GM23338 (cell line): ENCODE results near the gene KCNC4. TPM values are rescaled to one million over a fixed set of nuclear protein-coding genes. Genes with fewer than 3 reads are reported as not detected.

Experiments used
- ATAC-seq: fragments of 200-7000 bp; cut with Tn5 transposase; 3 replicates; pipeline ENCODE4 v1.9.1; 2020
- DNase-seq: peaks from one replicate; pipeline ENCODE4 v3.0.0-alpha.2; 2015; ENCODE audit warnings: low spot score
- H2AFZ ChIP-seq: fragments of 200-600 bp; sonication (generic); 2 replicates; pipeline ENCODE4 v1.8.0; 2016; ENCODE audit warnings: antibody characterized with exemption, mild to moderate bottlenecking, moderate library complexity
- H3F3A ChIP-seq: fragments of 200-600 bp; sonication (generic); replicated peaks from 2 replicates; pipeline ENCODE4 v1.8.0; 2017; ENCODE audit warnings: antibody characterized with exemption, mixed run types, low read depth
- H3K27ac ChIP-seq: fragments of 200-600 bp; sonication (generic); 2 replicates; pipeline ENCODE4 v1.6.1; 2016; ENCODE audit warnings: low read depth
- H3K27me3 ChIP-seq: fragments of 200-600 bp; sonication (generic); 2 replicates; pipeline ENCODE4 v1.8.0; 2016; ENCODE audit warnings: mild to moderate bottlenecking, mixed run types, moderate library complexity; ENCODE audit not compliant: insufficient read depth
- H3K36me3 ChIP-seq: fragments of 200-600 bp; sonication (generic); 2 replicates; pipeline ENCODE4 v1.8.0; 2016; ENCODE audit warnings: mild to moderate bottlenecking; ENCODE audit not compliant: insufficient read depth
- H3K4me1 ChIP-seq: fragments of 200-600 bp; sonication (generic); 2 replicates; pipeline ENCODE4 v1.8.0; 2016; ENCODE audit warnings: mild to moderate bottlenecking, moderate library complexity; ENCODE audit not compliant: insufficient read depth
- H3K4me2 ChIP-seq: fragments of 200-600 bp; sonication (generic); 2 replicates; pipeline ENCODE4 v1.7.1; 2017; ENCODE audit warnings: mixed run types
- H3K4me3 ChIP-seq: fragments of 200-600 bp; sonication (generic); 2 replicates; pipeline ENCODE4 v1.6.1; 2016; ENCODE audit warnings: mixed run types
- H3K79me2 ChIP-seq: fragments of 200-600 bp; sonication (generic); replicated peaks from 2 replicates; pipeline ENCODE4 v1.8.0; 2017; ENCODE audit warnings: mild to moderate bottlenecking; ENCODE audit not compliant: insufficient read depth
- H3K9me2 ChIP-seq: fragments of 200-600 bp; sonication (generic); 2 replicates; pipeline ENCODE4 v1.8.0; 2017; ENCODE audit not compliant: insufficient read depth
- H4K20me1 ChIP-seq: fragments of 200-600 bp; sonication (generic); replicated peaks from 2 replicates; pipeline ENCODE4 v1.8.0; 2017; ENCODE audit warnings: mild to moderate bottlenecking; ENCODE audit not compliant: insufficient read depth
- H3K27ac Mint-ChIP-seq: 2 replicates; pipeline ENCODE4 v1.8.0; 2020; ENCODE audit warnings: inconsistent platforms, mild to moderate bottlenecking, moderate library complexity, mixed read lengths
- H3K27me3 Mint-ChIP-seq: 3 replicates; pipeline ENCODE4 v1.8.0; 2022; ENCODE audit warnings: low read depth, mild to moderate bottlenecking, moderate library complexity, mixed read lengths, inconsistent platforms; ENCODE audit not compliant: insufficient read depth, poor library complexity
- H3K36me3 Mint-ChIP-seq: 3 replicates; pipeline ENCODE4 v1.8.0; 2021; ENCODE audit warnings: low read depth, mild to moderate bottlenecking, inconsistent platforms, moderate library complexity, mixed read lengths
- H3K4me1 Mint-ChIP-seq: 3 replicates; pipeline ENCODE4 v1.8.0; 2020; ENCODE audit warnings: mild to moderate bottlenecking, inconsistent platforms, mixed read lengths
- H3K4me3 Mint-ChIP-seq: 3 replicates; pipeline ENCODE4 v1.8.0; 2021; ENCODE audit warnings: moderate library complexity, mild to moderate bottlenecking, inconsistent platforms, mixed read lengths
- H3K9me3 Mint-ChIP-seq: 3 replicates; pipeline ENCODE4 v1.8.0; 2020; ENCODE audit warnings: moderate library complexity, mild to moderate bottlenecking, inconsistent platforms, mixed read lengths
- CREB1 ChIP-seq: fragments of 250-450 bp; sonication (Bioruptor Pico); IDR thresholded peaks from 2 replicates; pipeline ENCODE4 v1.5.0; 2020; ENCODE audit warnings: low read depth, mild to moderate bottlenecking, moderate library complexity
- EZH2 ChIP-seq: fragments of 200-600 bp; sonication (generic); IDR thresholded peaks from one replicate; pipeline ENCODE4 v1.8.0; 2017; ENCODE audit warnings: antibody characterized with exemption, mild to moderate bottlenecking, low read depth; ENCODE audit not compliant: unreplicated experiment
- EZH2phosphoT487 ChIP-seq: fragments of 200-600 bp; sonication (generic); IDR thresholded peaks from one replicate; pipeline ENCODE4 v1.8.1; 2018; ENCODE audit warnings: antibody characterized with exemption; ENCODE audit not compliant: unreplicated experiment
- JUNB ChIP-seq: IDR thresholded peaks from one replicate; pipeline ENCODE4 v1.6.1; 2016; ENCODE audit warnings: antibody characterized with exemption; ENCODE audit not compliant: unreplicated experiment
- NANOG ChIP-seq: IDR thresholded peaks from 2 replicates; pipeline ENCODE4 v1.6.1; 2016; ENCODE audit warnings: antibody characterized with exemption, borderline replicate concordance
- POLR2AphosphoS5 ChIP-seq: IDR thresholded peaks from 2 replicates; pipeline ENCODE4 v1.6.1; 2016; ENCODE audit warnings: antibody characterized with exemption, low read depth
- STAT1 ChIP-seq: IDR thresholded peaks from one replicate; pipeline ENCODE4 v1.6.1; 2016; ENCODE audit warnings: antibody characterized with exemption; ENCODE audit not compliant: unreplicated experiment
- ZNF114 ChIP-seq: fragments of 250-450 bp; sonication (Bioruptor Pico); IDR thresholded peaks from 2 replicates; pipeline ENCODE4 v1.5.0; 2020; ENCODE audit warnings: mild to moderate bottlenecking, moderate library complexity
- ZNF331 ChIP-seq: fragments of 250-450 bp; sonication (Bioruptor Pico); IDR thresholded peaks from 2 replicates; pipeline ENCODE4 v1.5.0; 2020; ENCODE audit warnings: low read depth, mild to moderate bottlenecking, moderate library complexity
- polyA plus RNA-seq: library from polyadenylated mRNA; unstranded; fragments of >200 nt; fragmentation: Nextera tagmentation; extraction: Ambion mirVana; gene quantifications from 2 replicates; pipeline ENCODE4 v1.2.1, GENCODE V29; 2016
- total RNA-seq: library from RNA; depleted of rRNA; stranded (reverse); fragments of >200 nt; shearing (Covaris generic); gene quantifications from 2 replicates; pipeline ENCODE4 v1.2.3, GENCODE V29; 2014
- TF ChIP-seq, protein P1 (sequence below): fragments of 250-450 bp; sonication (Bioruptor Pico); IDR thresholded peaks from 2 replicates; pipeline ENCODE4 v1.5.0; 2020; ENCODE audit warnings: mild to moderate bottlenecking, moderate library complexity
- TF ChIP-seq, protein P2 (sequence below): IDR thresholded peaks from 2 replicates; pipeline ENCODE4 v1.6.1; 2016; ENCODE audit warnings: antibody characterized with exemption
- TF ChIP-seq, protein P3 (sequence below): IDR thresholded peaks from one replicate; pipeline ENCODE4 v1.6.1; 2018; ENCODE audit warnings: antibody characterized with exemption; ENCODE audit not compliant: unreplicated experiment
- TF ChIP-seq, protein P4 (sequence below), 2 experiments: fragments of 200-600 bp in 1 of 2; sonication (generic) in 1 of 2; conservative IDR thresholded peaks; 2 replicates each; pipeline versions ENCODE4 v1.5.1 to v1.6.1; 2016 to 2017; ENCODE audit warnings: antibody characterized with exemption in 2 of 2, low read depth in 2 of 2, mild to moderate bottlenecking in 2 of 2, moderate library complexity in 1 of 2

The KCNC4 gene
- total and polyA plus RNA-seq, 2 experiments from 2014 or later: 3.5 to 10.7 TPM

DNA sequence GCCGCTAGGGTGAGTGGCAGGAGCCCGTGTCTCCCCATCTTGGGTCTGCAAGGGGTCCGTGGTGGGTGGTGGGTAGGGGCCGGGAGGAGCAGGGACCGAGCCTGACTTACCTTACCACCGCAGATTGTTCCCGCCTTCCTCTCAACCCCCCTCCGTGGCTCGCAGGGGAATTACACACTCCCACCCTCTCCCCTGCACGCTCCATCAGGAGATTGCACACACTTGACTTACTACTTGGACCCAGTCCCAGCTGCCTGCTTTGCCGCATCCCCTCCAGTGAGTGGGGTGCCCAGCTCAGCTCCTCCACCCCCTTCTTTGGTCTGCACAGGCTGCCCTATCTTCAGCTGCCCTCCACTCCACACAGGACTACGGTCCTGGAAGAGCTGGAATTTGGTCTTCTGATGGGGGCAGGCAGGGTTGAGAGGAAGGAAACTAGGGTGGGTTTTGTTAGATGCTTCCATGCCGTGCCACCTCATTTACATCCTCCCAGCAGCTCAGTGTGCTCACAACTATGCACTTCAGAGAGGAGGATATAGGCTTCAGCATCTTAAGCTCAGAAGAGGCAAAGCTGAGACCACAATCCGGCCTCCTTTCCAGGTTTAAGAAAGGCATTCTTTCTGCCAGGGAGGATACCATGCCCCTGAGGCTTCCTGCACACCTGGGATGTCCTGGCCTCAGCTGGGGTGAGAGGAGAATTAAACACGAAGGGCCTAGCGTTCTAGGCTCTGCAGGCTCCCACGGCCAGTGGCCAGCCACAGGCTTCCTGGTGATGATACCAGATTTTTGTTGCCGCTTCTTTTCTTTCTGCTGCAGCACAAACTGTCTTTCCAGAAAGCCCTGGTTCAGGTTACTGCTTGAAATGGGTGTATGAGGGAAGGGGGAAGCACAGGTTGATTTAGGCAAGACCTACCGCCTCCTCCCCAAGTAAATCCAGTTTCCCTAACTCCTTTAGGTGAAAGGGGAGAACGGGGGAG, 2.3 kb downstream of the KCNC4 start:
- Mint-ChIP-seq H3K36me3 (no peaks in the 10 kb centered on the region; the same call in 2 of the 3 replicates), H3K27me3 (peaks cover 23% of the 10 kb centered on the region), H3K4me3 (peak overlapping the region; percentile 70), H3K4me1 (peaks cover 46% of the 10 kb centered on the region), H3K9me3 (no peaks in the 10 kb centered on the region; the same call in 2 of the 3 replicates), H3K27ac (no peak overlapping the region)
- peak overlapping the region; percentile 82 for H3K4me3 ChIP-seq
- ATAC-seq: no peak
- no peaks in the 10 kb centered on the region; the same call in 1 of the 2 replicates for H4K20me1 ChIP-seq
- H3K4me2 ChIP-seq: peak overlapping the region; percentile 95
- H3K9me2 ChIP-seq: no peaks in the 10 kb centered on the region
- TF ChIP-seq, protein P1, sequence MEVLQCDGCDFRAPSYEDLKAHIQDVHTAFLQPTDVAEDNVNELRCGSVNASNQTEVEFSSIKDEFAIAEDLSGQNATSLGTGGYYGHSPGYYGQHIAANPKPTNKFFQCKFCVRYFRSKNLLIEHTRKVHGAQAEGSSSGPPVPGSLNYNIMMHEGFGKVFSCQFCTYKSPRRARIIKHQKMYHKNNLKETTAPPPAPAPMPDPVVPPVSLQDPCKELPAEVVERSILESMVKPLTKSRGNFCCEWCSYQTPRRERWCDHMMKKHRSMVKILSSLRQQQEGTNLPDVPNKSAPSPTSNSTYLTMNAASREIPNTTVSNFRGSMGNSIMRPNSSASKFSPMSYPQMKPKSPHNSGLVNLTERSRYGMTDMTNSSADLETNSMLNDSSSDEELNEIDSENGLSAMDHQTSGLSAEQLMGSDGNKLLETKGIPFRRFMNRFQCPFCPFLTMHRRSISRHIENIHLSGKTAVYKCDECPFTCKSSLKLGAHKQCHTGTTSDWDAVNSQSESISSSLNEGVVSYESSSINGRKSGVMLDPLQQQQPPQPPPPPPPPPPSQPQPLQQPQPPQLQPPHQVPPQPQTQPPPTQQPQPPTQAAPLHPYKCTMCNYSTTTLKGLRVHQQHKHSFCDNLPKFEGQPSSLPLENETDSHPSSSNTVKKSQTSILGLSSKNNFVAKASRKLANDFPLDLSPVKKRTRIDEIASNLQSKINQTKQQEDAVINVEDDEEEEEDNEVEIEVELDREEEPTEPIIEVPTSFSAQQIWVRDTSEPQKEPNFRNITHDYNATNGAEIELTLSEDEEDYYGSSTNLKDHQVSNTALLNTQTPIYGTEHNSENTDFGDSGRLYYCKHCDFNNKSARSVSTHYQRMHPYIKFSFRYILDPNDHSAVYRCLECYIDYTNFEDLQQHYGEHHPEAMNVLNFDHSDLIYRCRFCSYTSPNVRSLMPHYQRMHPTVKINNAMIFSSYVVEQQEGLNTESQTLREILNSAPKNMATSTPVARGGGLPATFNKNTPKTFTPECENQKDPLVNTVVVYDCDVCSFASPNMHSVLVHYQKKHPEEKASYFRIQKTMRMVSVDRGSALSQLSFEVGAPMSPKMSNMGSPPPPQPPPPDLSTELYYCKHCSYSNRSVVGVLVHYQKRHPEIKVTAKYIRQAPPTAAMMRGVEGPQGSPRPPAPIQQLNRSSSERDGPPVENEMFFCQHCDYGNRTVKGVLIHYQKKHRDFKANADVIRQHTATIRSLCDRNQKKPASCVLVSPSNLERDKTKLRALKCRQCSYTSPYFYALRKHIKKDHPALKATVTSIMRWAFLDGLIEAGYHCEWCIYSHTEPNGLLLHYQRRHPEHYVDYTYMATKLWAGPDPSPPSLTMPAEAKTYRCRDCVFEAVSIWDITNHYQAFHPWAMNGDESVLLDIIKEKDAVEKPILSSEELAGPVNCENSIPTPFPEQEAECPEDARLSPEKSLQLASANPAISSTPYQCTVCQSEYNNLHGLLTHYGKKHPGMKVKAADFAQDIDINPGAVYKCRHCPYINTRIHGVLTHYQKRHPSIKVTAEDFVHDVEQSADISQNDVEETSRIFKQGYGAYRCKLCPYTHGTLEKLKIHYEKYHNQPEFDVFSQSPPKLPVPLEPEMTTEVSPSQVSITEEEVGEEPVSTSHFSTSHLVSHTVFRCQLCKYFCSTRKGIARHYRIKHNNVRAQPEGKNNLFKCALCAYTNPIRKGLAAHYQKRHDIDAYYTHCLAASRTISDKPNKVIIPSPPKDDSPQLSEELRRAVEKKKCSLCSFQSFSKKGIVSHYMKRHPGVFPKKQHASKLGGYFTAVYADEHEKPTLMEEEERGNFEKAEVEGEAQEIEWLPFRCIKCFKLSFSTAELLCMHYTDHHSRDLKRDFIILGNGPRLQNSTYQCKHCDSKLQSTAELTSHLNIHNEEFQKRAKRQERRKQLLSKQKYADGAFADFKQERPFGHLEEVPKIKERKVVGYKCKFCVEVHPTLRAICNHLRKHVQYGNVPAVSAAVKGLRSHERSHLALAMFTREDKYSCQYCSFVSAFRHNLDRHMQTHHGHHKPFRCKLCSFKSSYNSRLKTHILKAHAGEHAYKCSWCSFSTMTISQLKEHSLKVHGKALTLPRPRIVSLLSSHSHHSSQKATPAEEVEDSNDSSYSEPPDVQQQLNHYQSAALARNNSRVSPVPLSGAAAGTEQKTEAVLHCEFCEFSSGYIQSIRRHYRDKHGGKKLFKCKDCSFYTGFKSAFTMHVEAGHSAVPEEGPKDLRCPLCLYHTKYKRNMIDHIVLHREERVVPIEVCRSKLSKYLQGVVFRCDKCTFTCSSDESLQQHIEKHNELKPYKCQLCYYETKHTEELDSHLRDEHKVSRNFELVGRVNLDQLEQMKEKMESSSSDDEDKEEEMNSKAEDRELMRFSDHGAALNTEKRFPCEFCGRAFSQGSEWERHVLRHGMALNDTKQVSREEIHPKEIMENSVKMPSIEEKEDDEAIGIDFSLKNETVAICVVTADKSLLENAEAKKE (CRISPR knock-in tag): no peak
- TF ChIP-seq JUNB: no peak
- TF ChIP-seq NANOG: no peak
- TF ChIP-seq EZH2: no peak
- no peak for TF ChIP-seq CREB1 (CRISPR knock-in tag)
- TF ChIP-seq EZH2phosphoT487: no peak
- TF ChIP-seq ZNF331 (CRISPR knock-in tag): no peak
- TF ChIP-seq, protein P2, sequence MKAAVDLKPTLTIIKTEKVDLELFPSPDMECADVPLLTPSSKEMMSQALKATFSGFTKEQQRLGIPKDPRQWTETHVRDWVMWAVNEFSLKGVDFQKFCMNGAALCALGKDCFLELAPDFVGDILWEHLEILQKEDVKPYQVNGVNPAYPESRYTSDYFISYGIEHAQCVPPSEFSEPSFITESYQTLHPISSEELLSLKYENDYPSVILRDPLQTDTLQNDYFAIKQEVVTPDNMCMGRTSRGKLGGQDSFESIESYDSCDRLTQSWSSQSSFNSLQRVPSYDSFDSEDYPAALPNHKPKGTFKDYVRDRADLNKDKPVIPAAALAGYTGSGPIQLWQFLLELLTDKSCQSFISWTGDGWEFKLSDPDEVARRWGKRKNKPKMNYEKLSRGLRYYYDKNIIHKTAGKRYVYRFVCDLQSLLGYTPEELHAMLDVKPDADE: no peak
- TF ChIP-seq, protein P3, sequence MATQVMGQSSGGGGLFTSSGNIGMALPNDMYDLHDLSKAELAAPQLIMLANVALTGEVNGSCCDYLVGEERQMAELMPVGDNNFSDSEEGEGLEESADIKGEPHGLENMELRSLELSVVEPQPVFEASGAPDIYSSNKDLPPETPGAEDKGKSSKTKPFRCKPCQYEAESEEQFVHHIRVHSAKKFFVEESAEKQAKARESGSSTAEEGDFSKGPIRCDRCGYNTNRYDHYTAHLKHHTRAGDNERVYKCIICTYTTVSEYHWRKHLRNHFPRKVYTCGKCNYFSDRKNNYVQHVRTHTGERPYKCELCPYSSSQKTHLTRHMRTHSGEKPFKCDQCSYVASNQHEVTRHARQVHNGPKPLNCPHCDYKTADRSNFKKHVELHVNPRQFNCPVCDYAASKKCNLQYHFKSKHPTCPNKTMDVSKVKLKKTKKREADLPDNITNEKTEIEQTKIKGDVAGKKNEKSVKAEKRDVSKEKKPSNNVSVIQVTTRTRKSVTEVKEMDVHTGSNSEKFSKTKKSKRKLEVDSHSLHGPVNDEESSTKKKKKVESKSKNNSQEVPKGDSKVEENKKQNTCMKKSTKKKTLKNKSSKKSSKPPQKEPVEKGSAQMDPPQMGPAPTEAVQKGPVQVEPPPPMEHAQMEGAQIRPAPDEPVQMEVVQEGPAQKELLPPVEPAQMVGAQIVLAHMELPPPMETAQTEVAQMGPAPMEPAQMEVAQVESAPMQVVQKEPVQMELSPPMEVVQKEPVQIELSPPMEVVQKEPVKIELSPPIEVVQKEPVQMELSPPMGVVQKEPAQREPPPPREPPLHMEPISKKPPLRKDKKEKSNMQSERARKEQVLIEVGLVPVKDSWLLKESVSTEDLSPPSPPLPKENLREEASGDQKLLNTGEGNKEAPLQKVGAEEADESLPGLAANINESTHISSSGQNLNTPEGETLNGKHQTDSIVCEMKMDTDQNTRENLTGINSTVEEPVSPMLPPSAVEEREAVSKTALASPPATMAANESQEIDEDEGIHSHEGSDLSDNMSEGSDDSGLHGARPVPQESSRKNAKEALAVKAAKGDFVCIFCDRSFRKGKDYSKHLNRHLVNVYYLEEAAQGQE: no peak
- TF ChIP-seq ZNF114 (CRISPR knock-in tag): no peak
- no peak for TF ChIP-seq POLR2AphosphoS5
- TF ChIP-seq STAT1: no peak
- TF ChIP-seq, protein P4, sequence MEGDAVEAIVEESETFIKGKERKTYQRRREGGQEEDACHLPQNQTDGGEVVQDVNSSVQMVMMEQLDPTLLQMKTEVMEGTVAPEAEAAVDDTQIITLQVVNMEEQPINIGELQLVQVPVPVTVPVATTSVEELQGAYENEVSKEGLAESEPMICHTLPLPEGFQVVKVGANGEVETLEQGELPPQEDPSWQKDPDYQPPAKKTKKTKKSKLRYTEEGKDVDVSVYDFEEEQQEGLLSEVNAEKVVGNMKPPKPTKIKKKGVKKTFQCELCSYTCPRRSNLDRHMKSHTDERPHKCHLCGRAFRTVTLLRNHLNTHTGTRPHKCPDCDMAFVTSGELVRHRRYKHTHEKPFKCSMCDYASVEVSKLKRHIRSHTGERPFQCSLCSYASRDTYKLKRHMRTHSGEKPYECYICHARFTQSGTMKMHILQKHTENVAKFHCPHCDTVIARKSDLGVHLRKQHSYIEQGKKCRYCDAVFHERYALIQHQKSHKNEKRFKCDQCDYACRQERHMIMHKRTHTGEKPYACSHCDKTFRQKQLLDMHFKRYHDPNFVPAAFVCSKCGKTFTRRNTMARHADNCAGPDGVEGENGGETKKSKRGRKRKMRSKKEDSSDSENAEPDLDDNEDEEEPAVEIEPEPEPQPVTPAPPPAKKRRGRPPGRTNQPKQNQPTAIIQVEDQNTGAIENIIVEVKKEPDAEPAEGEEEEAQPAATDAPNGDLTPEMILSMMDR (conservative IDR thresholded peaks at IDR 0.05; ENCODE audit: low read depth in 2 of 2): no peak; a peak in 1 of 4 replicates
- H3K79me2 ChIP-seq: no peaks in the 10 kb centered on the region
- peaks cover 28% of the 10 kb centered on the region for H3K4me1 ChIP-seq
- 0 out of 2 replicates have a peak overlapping the region, but pooled peaks have one; percentile 56 for H2AFZ ChIP-seq
- no peak overlapping the region for H3K27ac ChIP-seq
- H3F3A ChIP-seq: peaks cover 16% of the 10 kb centered on the region; the same call in 1 of the 2 replicates
- DNase-seq: peak; percentile 33
- peaks cover 36% of the 10 kb centered on the region for H3K27me3 ChIP-seq
- H3K36me3 ChIP-seq: no peaks in the 10 kb centered on the region
